GM03348 (cell line): Measurements from ENCODE around the gene FAF1.
"Not testable (repeated sequence)": the region's sequence is repeated elsewhere in the genome, so short reads cannot be mapped to it uniquely, and the experiment has no call there.

Source experiments
- DNase-seq: peaks from one replicate; pipeline ENCODE4 v3.0.0; 2012; ENCODE audit warnings: low spot score

Gene FAF1

GRCh38 chr1:50907610-50908009, 52.5 kb downstream of the FAF1 start:
- DNase-seq: not testable (repeated sequence)

GRCh38 chr1:50906050-50906449, 54.0 kb downstream of the FAF1 start:
- DNase-seq: not testable (repeated sequence)

GRCh38 chr1:50902419-50902818, 57.6 kb downstream of the FAF1 start:
- no peak for DNase-seq

GRCh38 chr1:50901872-50902271, 58.2 kb downstream of the FAF1 start:
- no peak for DNase-seq

- DNase-seq: no peak
Observed at GRCh38 chr1:50898773-50899172, 61.3 kb downstream of the FAF1 start.

- no peak for DNase-seq
Observed at GRCh38 chr1:50894340-50894739, 65.7 kb downstream of the FAF1 start.

GRCh38 chr1:50893466-50893865, 66.6 kb downstream of the FAF1 start:
- DNase-seq: no peak

GRCh38 chr1:50887555-50887954, 72.5 kb downstream of the FAF1 start:
- not testable (repeated sequence) for DNase-seq

GRCh38 chr1:50880373-50880772, 79.7 kb downstream of the FAF1 start:
- no peak for DNase-seq

GRCh38 chr1:50879137-50879536, 80.9 kb downstream of the FAF1 start:
- no peak for DNase-seq

GRCh38 chr1:50878434-50878833, 81.6 kb downstream of the FAF1 start:
- DNase-seq: no peak

GRCh38 chr1:50877641-50878040, 82.4 kb downstream of the FAF1 start:
- no peak for DNase-seq

- DNase-seq: peak; percentile 7
Observed at GRCh38 chr1:50873458-50874187, 86.4 kb downstream of the FAF1 start.

- not testable (repeated sequence) for DNase-seq
Observed at GRCh38 chr1:50864845-50865244, 95.2 kb downstream of the FAF1 start.

- DNase-seq: no peak
Observed at GRCh38 chr1:50861772-50862171, 98.3 kb downstream of the FAF1 start.

GRCh38 chr1:50860702-50861101, 99.4 kb downstream of the FAF1 start:
- DNase-seq: no peak

- no peak for DNase-seq
Observed at GRCh38 chr1:50860256-50860655, 99.8 kb downstream of the FAF1 start.

- no peak for DNase-seq
Observed at GRCh38 chr1:50859657-50860056, 100.4 kb downstream of the FAF1 start.

- no peak for DNase-seq
Observed at GRCh38 chr1:50858761-50859160, 101.3 kb downstream of the FAF1 start.

GRCh38 chr1:50857702-50858101, 102.4 kb downstream of the FAF1 start:
- DNase-seq: no peak

- DNase-seq: no peak
Observed at GRCh38 chr1:50853325-50853724, 106.7 kb downstream of the FAF1 start.

- DNase-seq: no peak
Observed at GRCh38 chr1:50852889-50853288, 107.2 kb downstream of the FAF1 start.

GRCh38 chr1:50851466-50851865, 108.6 kb downstream of the FAF1 start:
- DNase-seq: no peak

- DNase-seq: no peak
Observed at GRCh38 chr1:50851034-50851433, 109.0 kb downstream of the FAF1 start.
